ENCODE data around the gene PTPRC.

GRCh38 chr1:198619375-198620140, 19.3 kb upstream of the PTPRC start:
- TF ChIP-seq SIN3A (IDR thresholded peaks at IDR 0.05; ENCODE audit: borderline replicate concordance, insufficient read depth, low read depth, low read length) = no peak
- no peak for TF ChIP-seq POLR2AphosphoS5 (IDR thresholded peaks at IDR 0.05; ENCODE audit: low read depth, low read length)
- no peak for TF ChIP-seq CTCF (IDR thresholded peaks at IDR 0.05)
